SK-N-SH (cell line): Measurements from ENCODE around the gene CLDN14.

Source experiments
- CHD2 ChIP-seq: fragments of 150-350 bp; IDR thresholded peaks from 2 replicates; pipeline ENCODE4 v1.6.1; 2018; ENCODE audit warnings: low read length; ENCODE audit not compliant: partially characterized antibody
- SMC3 ChIP-seq: IDR thresholded peaks from 2 replicates; pipeline ENCODE4 v1.6.1; 2012; ENCODE audit warnings: low read depth, low read length, improper control_type of control experiment
- TF ChIP-seq, protein P1 (sequence below): fragments of 200-600 bp; sonication (generic); IDR thresholded peaks from 2 replicates; pipeline ENCODE4 v1.6.1; 2017; ENCODE audit warnings: antibody characterized with exemption, mild to moderate bottlenecking, moderate library complexity

- TF ChIP-seq, protein P1, sequence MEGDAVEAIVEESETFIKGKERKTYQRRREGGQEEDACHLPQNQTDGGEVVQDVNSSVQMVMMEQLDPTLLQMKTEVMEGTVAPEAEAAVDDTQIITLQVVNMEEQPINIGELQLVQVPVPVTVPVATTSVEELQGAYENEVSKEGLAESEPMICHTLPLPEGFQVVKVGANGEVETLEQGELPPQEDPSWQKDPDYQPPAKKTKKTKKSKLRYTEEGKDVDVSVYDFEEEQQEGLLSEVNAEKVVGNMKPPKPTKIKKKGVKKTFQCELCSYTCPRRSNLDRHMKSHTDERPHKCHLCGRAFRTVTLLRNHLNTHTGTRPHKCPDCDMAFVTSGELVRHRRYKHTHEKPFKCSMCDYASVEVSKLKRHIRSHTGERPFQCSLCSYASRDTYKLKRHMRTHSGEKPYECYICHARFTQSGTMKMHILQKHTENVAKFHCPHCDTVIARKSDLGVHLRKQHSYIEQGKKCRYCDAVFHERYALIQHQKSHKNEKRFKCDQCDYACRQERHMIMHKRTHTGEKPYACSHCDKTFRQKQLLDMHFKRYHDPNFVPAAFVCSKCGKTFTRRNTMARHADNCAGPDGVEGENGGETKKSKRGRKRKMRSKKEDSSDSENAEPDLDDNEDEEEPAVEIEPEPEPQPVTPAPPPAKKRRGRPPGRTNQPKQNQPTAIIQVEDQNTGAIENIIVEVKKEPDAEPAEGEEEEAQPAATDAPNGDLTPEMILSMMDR = no peak
- no peak for TF ChIP-seq SMC3
- TF ChIP-seq CHD2 = no peak
Observed at GRCh38 chr21:36507397-36508018, 27.6 kb upstream of the CLDN14 start.
